ENCODE results near the gene PTPRA. TPM values are rescaled to one million over a fixed set of nuclear protein-coding genes. Genes with fewer than 3 reads are reported as not detected.

Gene PTPRA
- total RNA-seq, 4 donors from 2014 or later = 80.6 to 121 (median 97.1) TPM

- no peaks in the 10 kb centered on the region for H3K36me3 ChIP-seq
- no peaks in the 10 kb centered on the region for H3K27me3 ChIP-seq
- H3K4me3 ChIP-seq = no peak overlapping the region
- no peak overlapping the region for H3K27ac ChIP-seq
- TF ChIP-seq POLR2A (IDR thresholded peaks at IDR 0.05) = no peak
- TF ChIP-seq, protein P1, sequence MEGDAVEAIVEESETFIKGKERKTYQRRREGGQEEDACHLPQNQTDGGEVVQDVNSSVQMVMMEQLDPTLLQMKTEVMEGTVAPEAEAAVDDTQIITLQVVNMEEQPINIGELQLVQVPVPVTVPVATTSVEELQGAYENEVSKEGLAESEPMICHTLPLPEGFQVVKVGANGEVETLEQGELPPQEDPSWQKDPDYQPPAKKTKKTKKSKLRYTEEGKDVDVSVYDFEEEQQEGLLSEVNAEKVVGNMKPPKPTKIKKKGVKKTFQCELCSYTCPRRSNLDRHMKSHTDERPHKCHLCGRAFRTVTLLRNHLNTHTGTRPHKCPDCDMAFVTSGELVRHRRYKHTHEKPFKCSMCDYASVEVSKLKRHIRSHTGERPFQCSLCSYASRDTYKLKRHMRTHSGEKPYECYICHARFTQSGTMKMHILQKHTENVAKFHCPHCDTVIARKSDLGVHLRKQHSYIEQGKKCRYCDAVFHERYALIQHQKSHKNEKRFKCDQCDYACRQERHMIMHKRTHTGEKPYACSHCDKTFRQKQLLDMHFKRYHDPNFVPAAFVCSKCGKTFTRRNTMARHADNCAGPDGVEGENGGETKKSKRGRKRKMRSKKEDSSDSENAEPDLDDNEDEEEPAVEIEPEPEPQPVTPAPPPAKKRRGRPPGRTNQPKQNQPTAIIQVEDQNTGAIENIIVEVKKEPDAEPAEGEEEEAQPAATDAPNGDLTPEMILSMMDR (IDR thresholded peaks at IDR 0.05) = no peak
- no peaks in the 10 kb centered on the region for H3K4me1 ChIP-seq
- intact Hi-C loops (cut with DNase I; ENCODE audit: low total_unique reads) = no loop called here
- no peak for DNase-seq
- H3K9me3 ChIP-seq = no peaks in the 10 kb centered on the region
Observed at GRCh38 chr20:2858591-2858990, 14.7 kb upstream of the PTPRA start.

GRCh38 chr20:2859330-2860121 lies 13.8 kb upstream of the PTPRA start:
- DNase-seq = no peak
- TF ChIP-seq POLR2A (IDR thresholded peaks at IDR 0.05) = no peak
- TF ChIP-seq, protein P1 (IDR thresholded peaks at IDR 0.05) = no peak
- intact Hi-C loops (cut with DNase I; ENCODE audit: low total_unique reads) = no loop called here
- H3K4me3 ChIP-seq = no peak overlapping the region
- no peaks in the 10 kb centered on the region for H3K9me3 ChIP-seq
- no peaks in the 10 kb centered on the region for H3K4me1 ChIP-seq
- H3K27me3 ChIP-seq = no peaks in the 10 kb centered on the region
- no peak overlapping the region for H3K27ac ChIP-seq
- no peaks in the 10 kb centered on the region for H3K36me3 ChIP-seq

DNA sequence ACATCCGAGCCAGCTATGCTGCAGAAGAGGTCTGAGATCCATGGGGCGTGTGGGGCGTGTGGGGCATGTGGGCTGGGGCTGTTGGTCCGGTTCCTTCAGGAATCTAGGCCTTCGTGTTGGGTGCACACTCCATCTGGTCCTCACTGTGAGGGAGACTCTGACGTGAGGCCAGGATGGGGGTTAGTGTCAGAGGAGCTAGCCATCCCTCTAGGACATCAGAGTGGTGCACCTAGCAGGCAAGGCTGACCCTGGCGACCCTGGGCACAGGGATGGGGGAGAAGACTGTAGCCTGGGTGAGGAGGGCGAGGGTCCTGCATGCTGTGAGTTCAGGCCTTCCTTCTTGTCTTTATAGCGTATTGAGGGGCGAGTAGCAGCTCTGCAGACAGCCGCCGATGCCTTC lies 8.7 kb upstream of the PTPRA start:
- intact Hi-C loops (cut with DNase I; ENCODE audit: low total_unique reads) = no loop called here
- no peaks in the 10 kb centered on the region for H3K4me1 ChIP-seq
- no peak for DNase-seq
- no peak overlapping the region for H3K4me3 ChIP-seq
- H3K36me3 ChIP-seq = no peaks in the 10 kb centered on the region
- no peaks in the 10 kb centered on the region for H3K9me3 ChIP-seq
- no peaks in the 10 kb centered on the region for H3K27me3 ChIP-seq
- no peak for TF ChIP-seq POLR2A (IDR thresholded peaks at IDR 0.05)
- no peak overlapping the region for H3K27ac ChIP-seq

DNA sequence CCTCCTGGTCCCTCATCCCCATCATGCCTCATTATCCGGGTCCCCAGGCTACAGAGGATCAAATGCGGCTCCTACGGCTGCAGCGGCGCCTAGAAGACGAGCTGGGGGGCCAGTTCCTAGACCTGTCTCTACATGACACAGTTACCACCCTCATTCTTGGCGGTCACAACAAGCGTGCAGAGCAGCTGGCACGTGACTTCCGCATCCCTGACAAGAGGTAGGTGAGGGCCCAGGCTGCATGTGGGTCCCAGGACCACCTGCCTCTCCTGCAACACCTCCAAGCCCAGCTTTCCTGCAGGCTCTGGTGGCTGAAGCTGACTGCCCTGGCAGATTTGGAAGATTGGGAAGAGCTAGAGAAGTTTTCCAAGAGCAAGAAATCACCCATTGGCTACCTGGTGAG lies 8.2 kb upstream of the PTPRA start:
- intact Hi-C loops (cut with DNase I; ENCODE audit: low total_unique reads) = no loop called here
- Histone ChIP-seq H3K27me3 (no peaks in the 10 kb centered on the region), H3K9me3 (no peaks in the 10 kb centered on the region), H3K36me3 (no peaks in the 10 kb centered on the region), H3K4me1 (no peaks in the 10 kb centered on the region), H3K27ac (no peak overlapping the region), H3K4me3 (no peak overlapping the region)
- TF ChIP-seq, protein P1 (IDR thresholded peaks at IDR 0.05) = no peak
- TF ChIP-seq POLR2A (IDR thresholded peaks at IDR 0.05) = no peak
- no peak for DNase-seq

DNA sequence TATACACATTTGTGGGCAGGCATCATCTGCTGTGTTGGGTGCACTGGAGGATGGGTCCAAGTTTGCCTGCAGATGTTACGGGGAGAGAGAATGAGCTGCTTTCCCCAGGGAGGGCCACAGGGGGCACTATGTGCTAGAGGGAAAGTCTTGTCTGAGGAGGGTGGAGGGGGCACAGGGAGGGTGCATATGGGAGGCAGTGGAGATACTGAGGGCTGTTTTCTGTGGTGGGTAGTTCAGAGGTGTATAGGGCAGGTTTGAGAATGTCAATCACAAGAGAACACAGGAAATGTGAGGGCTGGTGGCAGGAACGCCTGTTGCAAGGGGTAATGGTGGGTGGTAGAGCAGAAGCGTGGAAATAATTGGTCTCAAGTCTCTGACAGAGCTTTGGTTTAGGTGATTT lies 7.7 kb upstream of the PTPRA start:
- H3K36me3 ChIP-seq = no peaks in the 10 kb centered on the region
- TF ChIP-seq, protein P1 (IDR thresholded peaks at IDR 0.05) = no peak
- no peak for TF ChIP-seq POLR2A (IDR thresholded peaks at IDR 0.05)
- H3K27ac ChIP-seq = no peak overlapping the region
- no peaks in the 10 kb centered on the region for H3K9me3 ChIP-seq
- intact Hi-C loops (cut with DNase I; ENCODE audit: low total_unique reads) = no loop called here
- no peak for DNase-seq
- no peaks in the 10 kb centered on the region for H3K27me3 ChIP-seq
- H3K4me1 ChIP-seq = no peaks in the 10 kb centered on the region
- no peak overlapping the region for H3K4me3 ChIP-seq

Data from uterus (tissue), 4 donors.